ENCODE results near the gene PCMTD2.

Gene PCMTD2

GRCh38 chr20:64239449-64240242 is 15.9 kb upstream of the PCMTD2 start:
- DNase-seq: no peak

DNA sequence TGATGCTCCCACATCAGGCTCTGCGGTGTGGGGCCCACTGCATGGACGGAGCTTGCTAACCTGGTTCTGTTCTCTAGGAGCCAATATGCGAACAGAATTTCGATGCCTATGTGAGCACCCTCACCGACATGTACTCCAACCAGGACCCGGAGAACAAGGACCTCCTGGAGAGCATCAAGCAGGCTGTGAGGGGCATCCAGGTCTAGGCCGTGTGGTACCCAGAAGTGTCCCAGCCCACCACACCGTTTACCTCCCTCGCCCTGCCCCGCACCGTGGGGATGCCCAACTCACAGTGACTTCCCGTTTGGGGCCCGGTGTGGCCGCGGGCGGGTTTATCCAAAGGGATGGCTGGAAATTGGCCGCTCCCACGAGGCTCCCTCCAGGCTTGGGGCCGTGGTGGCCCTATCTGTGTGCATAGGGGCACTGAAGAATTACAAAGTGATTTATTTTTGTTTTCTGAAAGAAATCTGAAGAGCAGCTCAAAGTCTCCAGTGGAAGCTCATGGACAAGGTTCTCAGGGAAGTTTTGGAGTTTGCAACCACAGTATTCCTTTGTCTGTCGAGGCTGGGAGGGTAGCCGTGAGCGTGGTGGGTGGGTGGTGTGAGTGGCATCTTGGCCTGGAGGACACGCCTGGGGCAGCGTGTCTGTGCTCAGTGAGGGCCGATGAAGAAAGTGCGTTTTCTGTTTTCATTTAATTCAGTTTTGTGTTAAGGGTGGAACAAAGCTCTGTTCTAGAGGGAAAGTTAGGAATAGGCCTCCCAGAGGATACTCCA is 15.1 kb upstream of the PCMTD2 start:
- DNase-seq: no peak

- no peak for DNase-seq
These were observed 14.5 kb upstream of the PCMTD2 start for GRCh38 chr20:64241061-64241460.

DNA sequence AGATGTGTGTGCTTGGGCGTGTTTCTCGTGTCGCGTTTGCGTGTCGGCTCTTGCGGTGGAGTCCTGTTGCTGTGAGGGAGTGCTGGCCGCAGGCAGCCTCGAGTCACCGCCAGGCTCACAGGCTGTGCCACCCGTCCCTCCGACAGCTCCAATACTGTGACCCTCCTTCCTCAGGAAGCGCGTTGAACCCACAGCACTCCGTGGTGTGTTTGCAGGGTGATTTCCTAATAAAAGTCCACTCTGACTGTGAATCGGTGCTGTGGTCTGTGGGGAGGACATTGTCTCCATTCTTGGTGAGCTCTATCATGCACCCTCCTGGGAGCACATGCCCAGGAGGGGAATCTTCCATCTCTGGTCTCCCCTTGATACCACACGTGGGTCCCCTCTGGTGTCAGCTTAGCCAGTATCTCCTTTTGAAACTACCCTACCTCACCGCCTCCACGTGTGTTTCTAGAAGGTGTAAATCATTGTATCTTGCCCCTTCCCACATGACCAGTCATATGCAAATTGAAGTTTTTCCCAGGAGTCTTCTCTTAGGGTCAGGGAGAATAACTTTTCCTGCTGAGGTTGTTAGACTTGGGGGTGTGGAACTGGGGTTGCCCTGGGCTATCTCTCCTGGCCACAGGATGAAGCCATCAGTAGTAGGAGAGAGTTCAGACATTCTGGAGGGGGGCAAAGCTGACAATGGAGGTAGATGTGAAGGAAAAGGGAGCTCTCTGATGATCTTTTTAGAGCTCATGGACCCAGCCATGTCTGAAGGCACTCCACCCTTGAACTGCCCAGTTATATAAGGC is 13.3 kb upstream of the PCMTD2 start:
- no peak for DNase-seq

DNA sequence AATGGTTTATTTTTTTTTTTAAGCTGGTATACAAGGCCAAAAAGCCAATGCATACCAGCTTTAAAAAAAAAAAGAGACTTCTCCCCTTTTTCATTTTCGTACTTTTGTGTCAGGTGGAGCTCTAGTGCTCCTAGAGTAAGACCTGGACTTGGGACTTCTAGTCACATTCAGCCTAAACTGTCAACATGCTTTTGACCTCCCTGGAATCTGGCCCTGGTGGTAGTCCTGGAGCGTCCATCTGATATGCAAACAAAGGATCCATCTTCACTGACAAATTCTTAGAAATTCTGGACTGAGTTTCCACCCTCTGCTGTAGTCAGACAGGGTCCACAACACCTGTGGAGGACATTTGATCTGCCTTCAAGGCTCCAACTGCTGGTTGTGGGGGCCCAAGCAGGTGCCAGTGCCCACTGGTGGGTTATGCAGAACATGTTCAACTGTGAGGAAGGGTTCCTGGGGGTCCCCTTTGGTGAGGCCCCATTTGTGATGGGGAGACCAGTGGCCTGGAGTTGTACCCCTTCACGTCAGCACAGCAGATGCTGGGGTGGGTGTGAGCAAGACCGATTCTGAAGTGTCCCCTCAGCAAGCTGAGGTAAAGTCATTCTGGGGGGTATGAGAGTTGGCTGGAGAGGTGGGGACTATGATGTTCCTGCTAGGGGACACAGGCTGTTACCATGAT is 12.6 kb upstream of the PCMTD2 start:
- no peak for DNase-seq

GRCh38 chr20:64244281-64244805 is 11.2 kb upstream of the PCMTD2 start:
- no peak for DNase-seq

GRCh38 chr20:64244870-64245603 is 10.5 kb upstream of the PCMTD2 start:
- DNase-seq: no peak

DNA sequence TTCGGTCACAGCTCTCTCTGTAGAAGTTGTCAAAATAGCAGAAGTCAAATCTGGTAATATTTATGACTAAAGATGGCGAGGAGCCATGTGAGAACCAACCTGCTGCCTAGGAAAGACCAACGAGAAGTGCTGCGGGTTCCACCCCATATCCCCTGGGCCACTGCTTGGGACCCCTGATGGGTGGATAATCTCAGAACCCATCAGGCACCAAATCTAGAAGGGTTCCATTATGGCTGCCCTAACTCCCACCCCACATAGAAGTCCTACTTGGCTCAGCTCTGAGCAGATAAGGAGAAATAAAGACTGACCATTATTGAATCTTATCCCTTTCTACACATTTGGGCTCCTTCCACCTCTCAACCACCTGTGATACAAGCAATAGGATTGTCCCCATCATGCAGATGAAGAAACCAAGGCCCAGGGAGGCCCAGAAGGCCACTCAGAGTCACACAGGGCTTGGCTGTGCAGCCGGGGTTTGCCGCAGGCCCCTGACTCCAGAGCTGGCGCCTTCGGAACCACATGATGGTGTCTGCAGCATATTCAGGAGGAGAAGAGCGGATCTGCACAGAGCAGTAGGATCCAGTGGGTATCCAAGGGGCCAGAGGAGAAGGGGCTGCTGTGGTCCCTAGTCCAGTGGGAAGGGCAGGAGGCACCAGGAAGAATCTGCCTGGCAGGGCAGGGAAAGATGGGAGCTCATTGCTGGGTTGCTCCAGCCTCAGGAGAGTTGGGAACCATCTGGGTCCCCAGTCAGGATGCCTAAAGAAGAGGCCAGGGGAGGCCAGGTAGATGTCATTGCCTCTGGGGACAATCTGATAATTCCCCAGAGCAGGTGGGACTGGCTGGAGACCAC is 9.6 kb upstream of the PCMTD2 start:
- DNase-seq: no peak

DNA sequence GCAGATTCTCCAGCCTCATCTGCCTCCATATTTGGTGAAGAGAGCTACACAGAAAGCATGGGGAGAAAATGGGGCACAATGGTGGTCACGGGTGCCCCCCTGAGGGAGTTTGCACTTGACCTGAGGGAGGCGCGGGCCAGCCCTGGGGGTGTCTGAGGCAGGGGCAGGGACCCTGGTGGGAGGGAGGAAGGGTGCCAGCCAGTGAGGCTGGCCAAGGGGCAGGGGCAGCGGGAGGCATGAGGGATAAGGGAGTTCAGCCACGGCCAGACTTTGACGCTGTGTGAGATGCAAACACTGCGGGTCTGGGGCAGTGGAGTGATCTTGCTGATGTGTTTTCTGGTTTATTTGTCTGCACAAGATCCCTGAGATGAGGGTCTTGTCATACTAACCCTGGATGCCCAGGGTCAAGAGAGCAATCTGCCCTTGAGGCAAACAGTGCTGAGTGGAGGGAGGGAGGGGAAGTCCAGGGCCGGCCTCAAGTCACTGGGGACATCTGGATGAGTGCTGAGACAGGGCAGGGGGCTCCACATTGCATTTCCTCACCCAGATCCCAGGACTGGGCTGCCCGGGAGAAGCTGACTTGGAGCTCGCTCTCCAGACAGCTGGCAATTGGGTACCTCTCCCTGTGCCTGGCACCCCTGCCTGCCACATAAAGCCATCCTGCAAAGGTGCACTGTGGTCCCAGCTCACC is 8.8 kb upstream of the PCMTD2 start:
- DNase-seq: no peak

GRCh38 chr20:64247307-64247618 is 8.3 kb upstream of the PCMTD2 start:
- DNase-seq: no peak

DNA sequence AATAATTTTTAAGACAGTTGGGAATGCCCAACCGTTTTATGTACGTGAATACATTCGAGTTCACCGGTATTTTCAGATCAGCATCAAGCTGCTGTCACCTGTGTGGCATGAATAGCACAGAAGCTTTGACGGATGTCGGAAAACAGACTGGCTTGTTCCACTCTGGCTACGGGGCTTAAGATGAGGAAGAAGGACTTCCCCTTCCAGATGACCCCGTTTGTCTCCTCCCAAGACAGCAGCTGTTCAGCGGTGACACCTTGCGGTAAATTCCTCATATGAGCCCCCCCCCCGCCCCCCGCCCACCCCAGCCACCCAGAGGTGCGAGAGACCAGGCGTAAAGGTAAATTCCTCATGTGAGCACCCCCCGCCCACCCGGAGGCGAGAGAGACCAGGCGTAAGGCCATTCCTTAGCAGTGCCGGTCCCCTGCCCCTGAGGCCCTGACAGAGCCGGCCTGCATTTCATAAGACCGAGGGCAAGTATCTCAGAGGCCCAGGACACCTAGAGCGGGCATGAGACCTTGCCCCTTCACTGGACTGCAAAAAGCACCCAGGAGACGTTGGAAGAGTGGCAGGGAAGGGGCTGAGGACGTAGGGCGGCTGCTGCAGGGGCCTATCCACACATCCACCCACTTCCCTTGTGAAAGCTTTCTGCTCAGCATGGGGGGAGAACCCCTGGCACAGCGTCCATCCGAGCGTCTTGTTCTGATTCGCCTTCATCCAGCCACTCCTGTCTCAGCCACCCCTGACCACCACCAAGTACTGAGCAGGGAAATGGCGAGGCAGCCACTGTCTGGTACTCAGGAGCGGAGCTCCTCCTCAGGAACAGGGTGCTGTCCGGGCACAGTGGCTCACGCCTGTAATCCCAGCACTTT is 7.3 kb upstream of the PCMTD2 start:
- no peak for DNase-seq

DNA sequence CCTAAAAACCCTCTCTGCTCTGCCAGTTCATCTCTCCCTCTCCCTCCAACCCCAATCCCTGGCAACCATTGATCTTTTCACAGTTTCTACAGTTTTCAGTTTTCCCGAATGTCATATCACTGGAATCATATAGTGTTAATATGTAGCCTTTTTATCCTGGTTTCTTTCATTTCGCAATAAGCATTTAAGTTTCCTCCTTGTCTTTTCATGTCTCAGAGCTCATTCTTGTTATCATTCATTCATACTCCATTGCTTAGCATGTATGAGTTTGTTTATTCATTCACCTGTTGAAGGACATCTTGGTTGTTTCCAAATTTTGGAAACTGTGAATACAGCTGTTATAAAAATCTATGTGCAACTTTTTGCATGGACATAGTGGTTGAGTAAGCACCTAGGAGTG is 5.5 kb upstream of the PCMTD2 start:
- no peak for DNase-seq

- no peak for DNase-seq
These were observed 2.6 kb upstream of the PCMTD2 start for GRCh38 chr20:64253000-64253383.

DNA sequence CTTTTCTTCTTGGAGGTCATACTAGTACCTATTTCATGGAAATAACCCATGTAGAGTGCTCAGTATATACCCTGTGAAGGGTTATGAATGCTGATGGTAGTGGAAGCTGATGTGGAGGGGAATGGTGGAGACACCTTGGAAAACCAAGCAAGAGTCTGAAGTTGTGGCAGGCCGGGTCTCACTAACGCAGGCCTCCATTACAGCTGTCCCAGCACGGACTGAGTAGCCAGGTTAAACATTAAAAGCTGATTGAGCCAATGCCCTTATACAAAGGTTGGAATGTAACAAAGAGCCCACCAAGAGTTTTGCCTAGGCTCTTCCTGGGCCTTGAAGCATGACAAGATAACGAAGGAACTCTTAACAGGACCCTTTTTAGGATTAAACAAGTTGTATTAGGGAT is 2.1 kb upstream of the PCMTD2 start:
- no peak for DNase-seq

GRCh38 chr20:64254156-64254555 is 1.4 kb upstream of the PCMTD2 start:
- DNase-seq: no peak

- DNase-seq: no peak
These were observed 782 bp upstream of the PCMTD2 start for GRCh38 chr20:64254571-64255360.

DNA sequence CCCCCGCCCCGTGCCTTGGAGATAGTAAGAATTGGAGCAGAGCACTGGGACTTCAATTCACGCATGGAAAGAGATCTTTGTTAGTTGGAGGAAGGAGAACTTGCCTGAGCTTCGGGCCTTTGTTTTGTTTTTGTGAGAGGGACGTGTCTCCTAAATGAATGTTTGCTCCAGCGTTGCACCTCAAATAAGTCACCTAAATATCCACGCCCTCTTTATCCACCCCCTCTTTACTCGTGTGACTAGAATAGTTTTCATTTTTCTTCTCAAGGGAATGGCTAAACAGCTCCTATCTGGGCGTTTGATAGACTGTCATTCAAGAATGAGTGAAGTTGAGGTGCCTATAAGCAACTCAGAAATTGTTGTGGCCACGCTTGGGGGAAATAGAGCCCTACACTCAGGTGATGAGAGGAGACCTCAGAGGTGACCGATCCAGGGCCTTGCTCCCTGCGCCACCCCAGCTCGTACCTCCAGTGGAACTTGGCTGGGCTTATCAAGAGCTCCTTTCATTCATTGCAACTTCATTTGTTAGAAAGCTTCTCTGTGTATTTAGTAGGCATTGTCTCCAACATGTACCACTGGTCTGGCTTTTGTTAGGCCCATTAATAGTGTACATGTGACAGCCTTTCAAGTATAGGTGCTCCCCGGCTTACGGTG is 861 bp downstream of the PCMTD2 start:
- DNase-seq: no peak

GRCh38 chr20:64257107-64257757 is 1.7 kb downstream of the PCMTD2 start:
- no peak for DNase-seq

All from cortex of kidney (tissue), 1 donor.